ENCODE results near the gene SCN4B. TPM values are rescaled to one million over a fixed set of nuclear protein-coding genes. Genes with fewer than 3 reads are reported as not detected.

SCN4B gene
- total RNA-seq, 1 donor from 2014 or later: 3.6 TPM

DNA sequence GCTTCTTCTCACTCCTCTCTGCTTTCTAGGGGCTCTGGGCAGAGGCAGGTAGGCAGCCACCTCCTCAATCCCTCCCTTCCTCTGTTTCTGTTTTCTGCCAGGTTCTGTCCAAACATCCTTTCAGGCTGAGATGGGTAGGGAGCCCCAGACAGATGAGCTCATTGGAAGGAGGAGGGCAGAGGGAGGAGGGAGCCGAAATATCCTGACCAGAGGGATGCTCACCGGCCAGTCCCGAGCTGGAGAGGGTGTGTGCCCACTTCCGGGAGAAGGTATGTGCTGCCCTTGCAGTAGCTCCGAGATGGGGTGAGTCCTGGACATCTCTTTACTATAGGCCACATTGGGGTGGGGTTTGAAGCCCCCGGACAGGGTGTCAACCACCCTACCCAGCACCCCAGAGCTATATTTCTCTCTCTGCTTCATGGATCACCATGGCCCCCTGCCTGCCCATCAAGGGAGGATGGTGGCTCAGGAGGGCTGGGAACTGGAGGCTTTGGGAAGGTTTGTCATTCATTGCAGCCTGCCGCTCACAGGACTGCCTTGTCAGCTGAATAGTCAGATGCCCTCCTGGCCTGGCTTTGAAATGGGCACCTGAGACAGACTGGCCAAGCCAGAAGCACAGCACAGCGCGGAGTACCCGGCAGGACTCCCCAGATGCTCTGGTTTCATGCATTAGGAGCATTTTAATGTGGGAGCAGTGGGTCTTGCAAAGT, 4.7 kb upstream of the SCN4B start:
- Mint-ChIP-seq H3K27ac (no peak overlapping the region), H3K36me3 (no peaks in the 10 kb centered on the region), H3K27me3 (ENCODE audit: insufficient read depth, low read depth) (peaks cover 75% of the 10 kb centered on the region), H3K9me3 (peaks cover 5% of the 10 kb centered on the region), H3K4me3 (peak overlapping the region; percentile 12), H3K4me1 (peaks cover 24% of the 10 kb centered on the region)
- H3K4me1 ChIP-seq: peaks cover 44% of the 10 kb centered on the region
- no peaks in the 10 kb centered on the region for H3K9me3 ChIP-seq (ENCODE audit: low read depth)
- H3K4me3 ChIP-seq: peak overlapping the region; percentile 43
- no peaks in the 10 kb centered on the region for H4K20me1 ChIP-seq (ENCODE audit: low read depth)
- peaks cover 88% of the 10 kb centered on the region for H3K27me3 ChIP-seq
- no peaks in the 10 kb centered on the region for H3K36me3 ChIP-seq
- peak overlapping the region; percentile 14 for H2AFZ ChIP-seq (replicated peaks)
- H3F3A ChIP-seq (ENCODE audit: low read depth): peaks cover 29% of the 10 kb centered on the region
- no peak overlapping the region for H3K9ac ChIP-seq
- no peak for TF ChIP-seq EZH2 (IDR thresholded peaks at IDR 0.05)
- TF ChIP-seq, protein P1, sequence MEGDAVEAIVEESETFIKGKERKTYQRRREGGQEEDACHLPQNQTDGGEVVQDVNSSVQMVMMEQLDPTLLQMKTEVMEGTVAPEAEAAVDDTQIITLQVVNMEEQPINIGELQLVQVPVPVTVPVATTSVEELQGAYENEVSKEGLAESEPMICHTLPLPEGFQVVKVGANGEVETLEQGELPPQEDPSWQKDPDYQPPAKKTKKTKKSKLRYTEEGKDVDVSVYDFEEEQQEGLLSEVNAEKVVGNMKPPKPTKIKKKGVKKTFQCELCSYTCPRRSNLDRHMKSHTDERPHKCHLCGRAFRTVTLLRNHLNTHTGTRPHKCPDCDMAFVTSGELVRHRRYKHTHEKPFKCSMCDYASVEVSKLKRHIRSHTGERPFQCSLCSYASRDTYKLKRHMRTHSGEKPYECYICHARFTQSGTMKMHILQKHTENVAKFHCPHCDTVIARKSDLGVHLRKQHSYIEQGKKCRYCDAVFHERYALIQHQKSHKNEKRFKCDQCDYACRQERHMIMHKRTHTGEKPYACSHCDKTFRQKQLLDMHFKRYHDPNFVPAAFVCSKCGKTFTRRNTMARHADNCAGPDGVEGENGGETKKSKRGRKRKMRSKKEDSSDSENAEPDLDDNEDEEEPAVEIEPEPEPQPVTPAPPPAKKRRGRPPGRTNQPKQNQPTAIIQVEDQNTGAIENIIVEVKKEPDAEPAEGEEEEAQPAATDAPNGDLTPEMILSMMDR (IDR thresholded peaks at IDR 0.05): no peak
- TF ChIP-seq EZH2phosphoT487 (IDR thresholded peaks at IDR 0.05): no peak
- no peak for DNase-seq (ENCODE audit: low spot score)
- H3K4me2 ChIP-seq: peak overlapping the region; percentile 71
- H3K79me2 ChIP-seq (ENCODE audit: low read depth): no peaks in the 10 kb centered on the region
- H3K27ac ChIP-seq: no peak overlapping the region

DNA sequence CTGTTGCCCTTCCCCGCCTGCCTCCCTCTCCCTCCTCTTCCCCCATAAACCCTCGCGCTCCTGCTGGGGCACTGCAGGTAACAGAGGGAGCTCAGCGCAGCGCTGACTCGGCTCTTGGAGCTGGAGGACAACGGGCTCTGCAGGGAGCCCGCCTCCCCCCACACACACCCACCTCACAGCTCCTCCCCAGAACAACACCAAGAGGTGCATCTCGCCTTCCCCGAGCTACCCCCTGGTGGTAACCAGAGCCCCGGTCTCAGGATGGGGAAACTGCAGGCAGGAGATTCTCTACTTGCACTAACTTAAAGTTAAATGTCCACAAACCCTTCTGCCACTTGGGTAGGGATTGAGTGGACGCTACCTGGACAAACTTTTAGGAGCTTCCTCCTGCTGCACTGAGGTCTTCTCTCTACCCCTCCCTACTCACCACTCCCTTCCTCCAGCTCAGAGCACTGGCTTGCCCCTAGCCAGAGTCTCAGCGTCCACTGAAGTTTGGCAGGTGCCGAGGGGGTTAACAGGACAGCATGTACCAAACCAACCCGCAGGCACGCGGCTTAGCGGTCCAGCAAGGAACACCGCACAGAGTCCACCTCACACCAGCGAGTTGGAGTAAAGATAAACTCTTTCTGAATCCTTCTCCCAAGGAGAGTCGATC, 4.0 kb upstream of the SCN4B start:
- peaks cover 44% of the 10 kb centered on the region for H3K4me1 ChIP-seq
- peak overlapping the region; percentile 71 for H3K4me2 ChIP-seq
- H3K9me3 ChIP-seq (ENCODE audit: low read depth): no peaks in the 10 kb centered on the region
- DNase-seq (ENCODE audit: low spot score): peak; percentile 52
- H3K27ac ChIP-seq: no peak overlapping the region
- peak overlapping the region; percentile 14 for H2AFZ ChIP-seq (replicated peaks)
- no peaks in the 10 kb centered on the region for H4K20me1 ChIP-seq (ENCODE audit: low read depth)
- peak overlapping the region; percentile 43 for H3K4me3 ChIP-seq
- H3K9me3 Mint-ChIP-seq: peaks cover 2% of the 10 kb centered on the region
- peak overlapping the region; percentile 35 for H3K4me3 Mint-ChIP-seq
- H3K27me3 Mint-ChIP-seq (ENCODE audit: insufficient read depth, low read depth): peaks cover 82% of the 10 kb centered on the region
- H3K4me1 Mint-ChIP-seq: peaks cover 24% of the 10 kb centered on the region
- no peaks in the 10 kb centered on the region for H3K79me2 ChIP-seq (ENCODE audit: low read depth)
- no peaks in the 10 kb centered on the region for H3K36me3 ChIP-seq
- TF ChIP-seq EZH2phosphoT487 (IDR thresholded peaks at IDR 0.05) (no peak), EZH2 (IDR thresholded peaks at IDR 0.05) (no peak)
- TF ChIP-seq, protein P1 (IDR thresholded peaks at IDR 0.05): no peak
- H3F3A ChIP-seq (ENCODE audit: low read depth): peaks cover 29% of the 10 kb centered on the region
- no peak overlapping the region for H3K9ac ChIP-seq
- H3K36me3 Mint-ChIP-seq: no peaks in the 10 kb centered on the region
- no peak overlapping the region for H3K27ac Mint-ChIP-seq
- H3K27me3 ChIP-seq: peaks cover 88% of the 10 kb centered on the region

DNA sequence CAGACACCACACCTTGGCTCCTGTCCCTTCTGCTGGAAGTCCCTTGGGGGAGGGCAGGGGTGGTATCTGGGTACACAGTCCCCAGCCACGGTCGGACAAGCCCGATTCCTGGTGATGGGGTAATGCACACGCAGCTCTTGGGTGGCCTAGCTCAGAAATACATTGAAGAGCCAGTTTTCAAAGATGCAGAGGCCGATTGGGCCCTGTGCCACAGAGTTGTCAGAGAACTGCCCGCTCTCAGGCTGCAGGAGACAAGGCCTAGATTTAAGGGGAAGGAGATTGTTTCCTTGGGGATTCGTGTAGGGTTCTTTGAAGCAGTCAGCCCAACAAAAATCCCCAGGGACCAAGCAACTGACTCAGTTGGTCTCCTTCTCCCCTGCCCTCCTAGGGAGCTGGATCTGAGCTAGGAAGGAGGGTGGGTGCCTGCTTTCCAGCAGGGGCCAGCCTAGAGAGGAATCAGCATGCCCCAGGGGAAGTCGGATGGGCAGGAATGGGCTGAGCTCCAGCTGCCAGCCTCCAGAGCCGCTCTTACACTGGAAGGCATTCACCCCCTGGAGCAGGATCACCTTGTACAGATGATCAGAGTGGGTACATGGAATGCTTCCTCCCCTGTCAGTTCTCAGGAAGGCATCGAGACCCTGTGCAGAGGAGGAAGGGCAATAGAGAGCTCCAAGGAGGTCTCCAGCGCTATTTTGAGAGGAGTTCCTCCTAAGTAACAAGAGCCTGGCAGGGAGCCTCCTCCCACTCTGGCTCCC, 3.3 kb upstream of the SCN4B start:
- no peak for DNase-seq (ENCODE audit: low spot score)
- Histone ChIP-seq H3K4me2 (peak overlapping the region; percentile 71), H3K4me1 (peaks cover 44% of the 10 kb centered on the region), H3K9me3 (ENCODE audit: low read depth) (no peaks in the 10 kb centered on the region), H3K9ac (no peak overlapping the region), H3K27ac (no peak overlapping the region), H3F3A (ENCODE audit: low read depth) (peaks cover 29% of the 10 kb centered on the region), H3K36me3 (no peaks in the 10 kb centered on the region), H2AFZ (replicated peaks) (no peak overlapping the region), H3K79me2 (ENCODE audit: low read depth) (no peaks in the 10 kb centered on the region), H3K4me3 (peak overlapping the region; percentile 43), H3K27me3 (peaks cover 89% of the 10 kb centered on the region), H4K20me1 (ENCODE audit: low read depth) (no peaks in the 10 kb centered on the region)
- peaks cover 87% of the 10 kb centered on the region for H3K27me3 Mint-ChIP-seq (ENCODE audit: insufficient read depth, low read depth)
- peaks cover 2% of the 10 kb centered on the region for H3K9me3 Mint-ChIP-seq
- no peak overlapping the region for H3K27ac Mint-ChIP-seq
- TF ChIP-seq EZH2 (IDR thresholded peaks at IDR 0.05): no peak
- no peak for TF ChIP-seq EZH2phosphoT487 (IDR thresholded peaks at IDR 0.05)
- TF ChIP-seq, protein P1 (IDR thresholded peaks at IDR 0.05): no peak
- no peaks in the 10 kb centered on the region for H3K36me3 Mint-ChIP-seq
- H3K4me3 Mint-ChIP-seq: no peak overlapping the region
- H3K4me1 Mint-ChIP-seq: peaks cover 24% of the 10 kb centered on the region

Measured in neural progenitor cell (in vitro differentiated cells).